Ovary (tissue), 3 donors: Measurements from ENCODE around the gene ETHE1.

Experiments
- CTCF ChIP-seq, 3 donors: fragments of 450-650 bp in 2 of 3; fragments of 200-600 bp in 1 of 3; IDR thresholded peaks; one replicate each; pipeline versions ENCODE4 v1.5.1 to v1.8.0; 2016 to 2022; ENCODE audit warnings: antibody characterized with exemption in 3 of 3, mild to moderate bottlenecking in 1 of 3
- EP300 ChIP-seq: sonication (generic); formaldehyde crosslinking; IDR thresholded peaks from one replicate; pipeline ENCODE4 v1.6.1; 2017; ENCODE audit warnings: antibody characterized with exemption
- POLR2A ChIP-seq: fragments of 450-650 bp; IDR thresholded peaks from one replicate; pipeline ENCODE4 v1.6.1; 2017; ENCODE audit warnings: antibody characterized with exemption, mild to moderate bottlenecking, moderate library complexity
- donor health status: DM: no; HTN: no; CAD: no.

GRCh38 chr19:43486412-43486811 is 40.6 kb downstream of the ETHE1 start:
- TF ChIP-seq CTCF (IDR thresholded peaks at IDR 0.05), result no peak
- TF ChIP-seq POLR2A, result no peak
- no peak for TF ChIP-seq EP300
